SK-N-SH (cell line): Measurements from ENCODE around the gene CD300E.

Experiments used
- CTCF ChIP-seq: fragments of 200-600 bp; sonication (generic); IDR thresholded peaks from 2 replicates; pipeline ENCODE4 v1.6.1; 2017; ENCODE audit warnings: antibody characterized with exemption, mild to moderate bottlenecking, moderate library complexity
- GATA2 ChIP-seq: sonication (generic); formaldehyde crosslinking; IDR thresholded peaks from 2 replicates; pipeline ENCODE4 v1.5.0; 2020; ENCODE audit warnings: mild to moderate bottlenecking, missing genetic modification reagents
- MXI1 ChIP-seq: IDR thresholded peaks from 2 replicates; pipeline ENCODE4 v1.6.1; 2012; ENCODE audit warnings: mild to moderate bottlenecking, low read depth, low read length, improper control_type of control experiment

GRCh38 chr17:74567397-74567796 lies 56.1 kb downstream of the CD300E start, which contains the start of gene CD300H:
- TF ChIP-seq MXI1 (no peak), GATA2 (no peak), CTCF (no peak)
